GM06990 (cell line): Measurements from ENCODE around the gene SCRN2.

Experiments used
- DNase-seq: peaks from one replicate; pipeline ENCODE4 v3.0.0-alpha.2; 2011; ENCODE audit not compliant: insufficient read length; ENCODE audit errors: extremely low read depth
- H3K27me3 ChIP-seq: replicated peaks from 2 replicates; pipeline ENCODE4 v1.6.0; 2011; ENCODE audit warnings: low read length; ENCODE audit not compliant: control insufficient read depth, insufficient read depth
- H3K36me3 ChIP-seq: 2 replicates; pipeline ENCODE4 v1.5.1; 2011; ENCODE audit warnings: low read length; ENCODE audit not compliant: control insufficient read depth, insufficient read depth
- H3K4me3 ChIP-seq: replicated peaks from 2 replicates; pipeline ENCODE4 v1.5.1; 2011; ENCODE audit warnings: low read depth, mild to moderate bottlenecking, control low read depth, low read length
- TF ChIP-seq, protein P1 (sequence below): IDR thresholded peaks from 2 replicates; pipeline ENCODE4 v1.5.1; 2011; ENCODE audit warnings: low read length, control low read depth, mild to moderate bottlenecking, inconsistent platforms; ENCODE audit not compliant: insufficient read depth, poor library complexity, severe bottlenecking

The SCRN2 gene

DNA sequence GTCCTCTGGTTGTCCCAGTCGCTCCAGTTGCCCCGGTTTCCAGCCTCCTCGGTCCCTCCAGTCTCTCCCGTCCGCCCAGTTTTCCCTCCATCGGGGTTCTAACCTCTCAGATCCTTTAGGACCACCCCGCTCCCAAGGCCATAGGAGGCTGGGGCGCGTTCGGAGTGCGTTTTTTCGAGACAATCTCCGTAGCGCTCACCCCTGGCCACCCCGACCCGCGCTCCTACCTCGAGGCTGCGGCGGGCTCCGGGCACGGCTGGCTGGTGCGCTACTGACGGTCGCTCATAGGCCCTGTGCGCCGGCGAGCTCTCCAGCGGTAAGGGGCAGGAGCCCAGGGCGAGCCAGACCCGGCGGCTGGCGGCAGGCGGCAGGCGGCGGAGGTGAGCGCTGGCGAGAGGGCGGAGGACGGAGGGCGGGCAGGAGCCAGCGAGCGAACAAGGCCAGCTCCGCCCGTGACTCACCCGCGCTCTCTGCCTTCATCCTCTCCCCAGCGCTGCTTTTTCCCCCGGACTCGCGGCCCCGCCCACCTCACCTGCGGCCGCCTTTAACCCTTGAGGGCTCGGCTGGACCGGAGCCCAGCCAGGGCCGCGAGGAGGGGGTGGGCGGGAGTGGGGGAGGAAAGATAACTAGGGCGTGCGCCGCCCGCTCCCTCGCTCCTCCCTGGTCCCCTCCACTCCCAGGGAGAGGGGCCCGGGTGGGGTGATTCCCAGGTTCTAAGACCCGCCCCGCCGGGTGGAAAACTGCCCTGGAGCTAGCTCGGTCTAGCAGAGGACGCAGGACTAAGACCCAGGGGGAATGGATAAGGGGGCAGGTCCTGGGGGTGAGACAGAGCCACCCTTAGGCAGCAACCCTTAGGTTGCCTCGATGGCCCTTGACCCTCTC, 9.9 kb upstream of the SCRN2 start, which contains the start of gene SP6:
SP6 (minus strand) TSS at position 472 of the 882 bp plus-strand sequence. CDS start 2,734 bp downstream, outside the sequence.
- TF ChIP-seq, protein P1, sequence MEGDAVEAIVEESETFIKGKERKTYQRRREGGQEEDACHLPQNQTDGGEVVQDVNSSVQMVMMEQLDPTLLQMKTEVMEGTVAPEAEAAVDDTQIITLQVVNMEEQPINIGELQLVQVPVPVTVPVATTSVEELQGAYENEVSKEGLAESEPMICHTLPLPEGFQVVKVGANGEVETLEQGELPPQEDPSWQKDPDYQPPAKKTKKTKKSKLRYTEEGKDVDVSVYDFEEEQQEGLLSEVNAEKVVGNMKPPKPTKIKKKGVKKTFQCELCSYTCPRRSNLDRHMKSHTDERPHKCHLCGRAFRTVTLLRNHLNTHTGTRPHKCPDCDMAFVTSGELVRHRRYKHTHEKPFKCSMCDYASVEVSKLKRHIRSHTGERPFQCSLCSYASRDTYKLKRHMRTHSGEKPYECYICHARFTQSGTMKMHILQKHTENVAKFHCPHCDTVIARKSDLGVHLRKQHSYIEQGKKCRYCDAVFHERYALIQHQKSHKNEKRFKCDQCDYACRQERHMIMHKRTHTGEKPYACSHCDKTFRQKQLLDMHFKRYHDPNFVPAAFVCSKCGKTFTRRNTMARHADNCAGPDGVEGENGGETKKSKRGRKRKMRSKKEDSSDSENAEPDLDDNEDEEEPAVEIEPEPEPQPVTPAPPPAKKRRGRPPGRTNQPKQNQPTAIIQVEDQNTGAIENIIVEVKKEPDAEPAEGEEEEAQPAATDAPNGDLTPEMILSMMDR = no peak
- no peak within 1 kb of the TSS for H3K4me3 ChIP-seq
- H3K36me3 ChIP-seq = no peaks in the 10 kb centered on the region
- DNase-seq = no peak
- peaks cover 8% of the 10 kb centered on the region for H3K27me3 ChIP-seq

DNA sequence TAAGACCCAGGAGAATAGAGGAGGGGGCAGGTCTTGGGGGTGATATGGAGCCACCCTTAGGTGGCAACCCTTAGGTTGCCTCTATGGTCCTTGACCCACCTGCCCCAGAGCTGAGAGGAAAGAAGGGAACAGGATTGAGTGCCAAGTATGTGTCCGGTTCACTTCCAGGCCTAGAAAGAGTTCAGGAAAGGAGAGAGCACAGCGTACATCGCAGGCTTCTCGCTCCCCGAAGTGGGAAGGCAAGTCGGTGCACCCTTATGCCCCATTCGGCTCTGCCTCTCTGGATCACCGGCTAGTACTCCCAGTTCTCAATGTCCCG, 9.3 kb upstream of the SCRN2 start:
- Histone ChIP-seq H3K27me3 (peaks cover 8% of the 10 kb centered on the region), H3K4me3 (no peak overlapping the region), H3K36me3 (no peaks in the 10 kb centered on the region)
- TF ChIP-seq, protein P1 = no peak
- no peak for DNase-seq

GRCh38 chr17:47848198-47848513, 7.1 kb upstream of the SCRN2 start:
- Histone ChIP-seq H3K36me3 (no peaks in the 10 kb centered on the region), H3K4me3 (no peak overlapping the region), H3K27me3 (peaks cover 5% of the 10 kb centered on the region)
- TF ChIP-seq, protein P1 = no peak
- no peak for DNase-seq

GRCh38 chr17:47847341-47848197, 6.5 kb upstream of the SCRN2 start:
- DNase-seq = no peak
- H3K4me3 ChIP-seq = no peak overlapping the region
- TF ChIP-seq, protein P1 = peak; percentile 26
- no peaks in the 10 kb centered on the region for H3K36me3 ChIP-seq
- peaks cover 4% of the 10 kb centered on the region; the same call in 1 of the 2 replicates for H3K27me3 ChIP-seq

- TF ChIP-seq, protein P1 = no peak
- DNase-seq = no peak
- H3K36me3 ChIP-seq = no peaks in the 10 kb centered on the region
- peaks cover 4% of the 10 kb centered on the region; the same call in 1 of the 2 replicates for H3K27me3 ChIP-seq
- no peak overlapping the region for H3K4me3 ChIP-seq
These were observed 5.8 kb upstream of the SCRN2 start for GRCh38 chr17:47846716-47847340.
